ENCODE measurements around the gene DHRS12.
A peak's percentile ranks its signal among the peaks of the same experiment; 100 is the strongest.

Gene DHRS12

GRCh38 chr13:51733374-51734298 is 70.3 kb downstream of the DHRS12 start:
- H3K27ac ChIP-seq: peak overlapping the region; percentile 41
- DNase-seq (ENCODE audit: low read depth, low spot score): no peak

- DNase-seq (ENCODE audit: low read depth, low spot score): no peak
- H3K27ac ChIP-seq: no peak overlapping the region
Measured at GRCh38 chr13:51731759-51732158, 72.2 kb downstream of the DHRS12 start.

GRCh38 chr13:51730927-51731326 is 73.0 kb downstream of the DHRS12 start:
- DNase-seq (ENCODE audit: low read depth, low spot score): no peak
- H3K27ac ChIP-seq: peak overlapping the region; percentile 78

- no peak for DNase-seq (ENCODE audit: low read depth, low spot score)
- peak overlapping the region; percentile 78 for H3K27ac ChIP-seq
Measured at GRCh38 chr13:51729866-51730553, 74.0 kb downstream of the DHRS12 start.

- H3K27ac ChIP-seq: peak overlapping the region; percentile 78
- DNase-seq (ENCODE audit: low read depth, low spot score): no peak
Measured at GRCh38 chr13:51728972-51729371, 75.0 kb downstream of the DHRS12 start.

GRCh38 chr13:51728275-51728673 is 75.7 kb downstream of the DHRS12 start:
- DNase-seq (ENCODE audit: low read depth, low spot score): no peak
- H3K27ac ChIP-seq: peak overlapping the region; percentile 78

- peak overlapping the region; percentile 78 for H3K27ac ChIP-seq
Measured at GRCh38 chr13:51727634-51728274, 76.2 kb downstream of the DHRS12 start.

GRCh38 chr13:51726446-51727193 is 77.3 kb downstream of the DHRS12 start:
- DNase-seq (ENCODE audit: low read depth, low spot score): no peak
- peak overlapping the region; percentile 78 for H3K27ac ChIP-seq

More at GRCh38 chr13:51727634-51728274, 76.2 kb downstream of the DHRS12 start:
- no peak for DNase-seq (ENCODE audit: low read depth, low spot score)

- H3K27ac ChIP-seq: no peak overlapping the region
- no peak for DNase-seq (ENCODE audit: low read depth, low spot score)
Measured at GRCh38 chr13:51724721-51725120, 79.2 kb downstream of the DHRS12 start.

- no peak overlapping the region for H3K27ac ChIP-seq
- DNase-seq (ENCODE audit: low read depth, low spot score): no peak
Measured at GRCh38 chr13:51723529-51723928, 80.4 kb downstream of the DHRS12 start.

- H3K27ac ChIP-seq: no peak overlapping the region
- no peak for DNase-seq (ENCODE audit: low read depth, low spot score)
Measured at GRCh38 chr13:51721496-51721895, 82.5 kb downstream of the DHRS12 start.

GRCh38 chr13:51719394-51719793 is 84.6 kb downstream of the DHRS12 start:
- DNase-seq (ENCODE audit: low read depth, low spot score): no peak
- no peak overlapping the region for H3K27ac ChIP-seq
